NCI-H69 (cell line): ENCODE measurements around the gene DEF6.
"Not testable (repeated sequence)": the region's sequence is repeated elsewhere in the genome, so short reads cannot be mapped to it uniquely, and the experiment has no call there.

Experiments
- DNase-seq: peaks from one replicate; lab custom pipeline; 2025; lab: John Stamatoyannopoulos, UW

The DEF6 gene

DNA sequence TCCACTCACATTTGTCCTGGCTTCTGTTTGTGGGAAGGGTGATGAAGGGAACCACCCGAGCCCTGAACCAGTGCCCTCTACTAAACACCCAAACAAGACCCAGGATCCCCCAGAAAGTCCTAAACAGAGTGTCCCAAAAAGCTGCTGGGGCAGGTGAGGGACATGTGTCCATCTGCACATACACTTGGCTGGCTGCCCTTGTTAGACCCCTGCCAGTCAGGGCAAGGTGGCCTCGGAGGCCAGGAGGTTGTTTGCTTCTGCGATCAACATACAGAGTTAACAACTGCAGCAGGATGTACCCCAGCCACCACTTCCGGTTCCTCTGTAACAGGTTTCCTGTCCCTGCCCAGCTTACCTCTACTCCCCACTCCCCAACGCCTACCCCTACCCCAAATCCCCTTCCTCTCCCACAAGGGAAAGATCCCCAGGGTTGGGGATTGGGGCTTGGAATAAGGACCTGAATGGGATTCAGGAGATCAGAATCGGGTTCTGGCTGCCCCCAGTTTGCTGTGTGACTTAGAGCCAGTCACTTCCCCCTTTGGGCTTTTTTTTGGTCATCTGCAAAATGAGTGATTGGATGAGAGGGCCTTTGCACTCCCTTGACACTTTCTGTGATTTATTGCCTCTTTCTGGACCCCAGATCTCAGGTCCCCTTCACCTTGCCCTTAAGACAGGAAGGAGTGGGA lies 13.9 kb downstream of the DEF6 start:
- DNase-seq, result no peak

DNA sequence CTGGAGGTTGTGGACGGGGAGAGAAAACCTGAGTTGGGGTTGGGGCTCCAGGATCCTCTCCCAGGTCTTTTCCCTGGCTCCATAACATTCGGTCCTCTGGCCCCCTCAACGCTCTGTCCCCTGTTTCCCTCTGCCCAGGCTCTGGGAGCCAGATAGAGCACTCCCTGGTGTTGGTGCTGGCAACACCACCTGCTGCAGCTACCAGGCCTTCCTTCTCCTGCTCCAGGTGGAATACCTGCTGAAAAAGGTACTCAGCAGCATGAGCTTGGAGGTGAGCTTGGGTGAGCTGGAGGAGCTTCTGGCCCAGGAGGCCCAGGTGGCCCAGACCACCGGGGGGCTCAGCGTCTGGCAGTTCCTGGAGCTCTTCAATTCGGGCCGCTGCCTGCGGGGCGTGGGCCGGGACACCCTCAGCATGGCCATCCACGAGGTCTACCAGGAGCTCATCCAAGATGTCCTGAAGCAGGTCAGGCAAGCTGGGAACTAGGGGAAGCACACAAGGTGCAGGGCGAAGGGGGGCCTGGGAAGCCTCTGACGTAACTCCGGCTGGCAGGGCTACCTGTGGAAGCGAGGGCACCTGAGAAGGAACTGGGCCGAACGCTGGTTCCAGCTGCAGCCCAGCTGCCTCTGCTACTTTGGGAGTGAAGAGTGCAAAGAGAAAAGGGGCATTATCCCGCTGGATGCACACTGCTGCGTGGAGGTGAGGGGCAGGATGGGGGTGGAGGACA lies 14.6 kb downstream of the DEF6 start:
- DNase-seq, result no peak

DNA sequence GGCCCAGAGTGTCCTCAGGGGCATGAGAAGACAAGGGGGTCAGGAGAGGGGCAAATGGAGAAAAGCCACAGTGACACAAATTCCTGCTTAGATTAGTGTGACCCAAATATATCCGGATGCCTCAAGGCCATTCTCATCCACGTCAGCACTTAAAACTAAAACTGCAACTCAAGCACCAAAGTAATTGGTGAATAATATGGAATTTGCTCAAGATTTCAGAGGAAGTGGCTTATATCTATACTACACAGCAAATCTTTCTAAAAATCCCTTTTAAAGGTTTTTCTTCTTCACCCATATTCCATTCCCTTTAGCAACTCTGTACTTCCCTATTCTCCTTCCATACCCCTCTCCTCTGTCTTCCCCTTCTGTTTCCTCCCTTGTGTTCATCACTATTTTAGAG lies 15.2 kb downstream of the DEF6 start:
- no peak for DNase-seq

DNA sequence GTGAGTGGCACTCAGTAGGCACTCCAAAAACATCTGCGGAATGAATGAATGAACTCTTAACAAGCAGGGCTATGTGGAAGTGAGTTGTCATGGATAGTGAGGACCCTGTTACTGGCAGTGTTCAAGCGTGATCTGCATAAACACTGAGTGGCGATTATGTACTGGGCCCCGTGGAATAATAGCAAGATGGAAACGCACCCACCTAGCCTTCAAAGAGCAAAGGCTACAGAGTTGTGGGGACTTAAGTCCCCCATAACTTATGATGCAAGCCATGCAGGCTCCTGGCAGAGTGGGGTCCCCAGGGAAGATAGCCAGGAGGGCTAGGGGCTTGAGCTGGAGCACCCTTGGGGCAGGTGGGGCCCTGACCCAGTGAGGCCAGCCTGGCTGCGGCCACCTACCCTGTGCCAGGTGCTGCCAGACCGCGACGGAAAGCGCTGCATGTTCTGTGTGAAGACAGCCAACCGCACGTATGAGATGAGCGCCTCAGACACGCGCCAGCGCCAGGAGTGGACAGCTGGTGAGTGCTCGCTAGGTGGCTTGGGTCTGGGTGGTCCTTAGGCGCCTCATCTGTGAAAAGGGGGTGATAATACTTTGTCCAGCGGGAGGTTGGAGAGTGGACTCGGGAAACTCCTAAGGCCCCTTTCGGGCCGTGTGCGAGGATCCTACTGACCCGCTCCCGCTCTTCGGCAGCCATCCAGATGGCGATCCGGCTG lies 20.0 kb downstream of the DEF6 start:
- DNase-seq, result peak; percentile 74

DNA sequence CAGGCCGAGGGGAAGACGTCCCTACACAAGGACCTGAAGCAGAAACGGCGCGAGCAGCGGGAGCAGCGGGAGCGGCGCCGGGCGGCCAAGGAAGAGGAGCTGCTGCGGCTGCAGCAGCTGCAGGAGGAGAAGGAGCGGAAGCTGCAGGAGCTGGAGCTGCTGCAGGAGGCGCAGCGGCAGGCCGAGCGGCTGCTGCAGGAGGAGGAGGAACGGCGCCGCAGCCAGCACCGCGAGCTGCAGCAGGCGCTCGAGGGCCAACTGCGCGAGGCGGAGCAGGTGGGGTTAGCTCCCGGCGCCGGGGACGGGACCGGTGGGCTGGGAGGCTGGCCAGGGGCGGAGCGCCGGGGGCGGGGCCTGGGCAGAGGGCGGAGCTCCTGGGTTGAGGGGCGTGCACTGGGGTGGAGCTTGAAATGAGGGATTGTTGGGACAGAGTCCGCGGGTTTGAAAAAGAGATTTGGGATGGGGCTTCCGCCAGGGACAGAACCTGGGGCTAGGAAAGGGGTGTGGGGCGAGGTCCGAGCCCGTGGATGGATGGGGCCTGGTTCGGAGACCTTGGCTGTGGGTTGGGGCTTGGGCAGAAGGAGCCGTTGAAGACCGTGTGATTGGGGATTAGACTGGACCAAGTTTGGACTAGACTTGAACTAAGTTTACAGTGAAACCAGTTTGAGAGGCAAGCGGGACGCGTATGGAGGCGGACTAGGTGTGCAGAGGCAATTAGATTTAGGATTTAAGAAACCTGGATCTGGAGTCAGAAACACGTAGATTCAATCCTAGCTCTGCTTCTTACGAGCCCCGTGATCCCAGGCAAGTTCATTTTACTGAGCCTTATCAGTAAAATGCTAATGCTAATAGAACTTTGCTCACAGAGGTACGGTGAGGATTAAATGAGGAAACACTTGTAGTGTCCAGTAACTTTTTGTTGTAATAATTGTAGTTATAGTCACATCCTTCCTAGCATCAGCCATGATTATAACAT lies 20.9 kb downstream of the DEF6 start:
- peak; percentile 95 for DNase-seq

DNA sequence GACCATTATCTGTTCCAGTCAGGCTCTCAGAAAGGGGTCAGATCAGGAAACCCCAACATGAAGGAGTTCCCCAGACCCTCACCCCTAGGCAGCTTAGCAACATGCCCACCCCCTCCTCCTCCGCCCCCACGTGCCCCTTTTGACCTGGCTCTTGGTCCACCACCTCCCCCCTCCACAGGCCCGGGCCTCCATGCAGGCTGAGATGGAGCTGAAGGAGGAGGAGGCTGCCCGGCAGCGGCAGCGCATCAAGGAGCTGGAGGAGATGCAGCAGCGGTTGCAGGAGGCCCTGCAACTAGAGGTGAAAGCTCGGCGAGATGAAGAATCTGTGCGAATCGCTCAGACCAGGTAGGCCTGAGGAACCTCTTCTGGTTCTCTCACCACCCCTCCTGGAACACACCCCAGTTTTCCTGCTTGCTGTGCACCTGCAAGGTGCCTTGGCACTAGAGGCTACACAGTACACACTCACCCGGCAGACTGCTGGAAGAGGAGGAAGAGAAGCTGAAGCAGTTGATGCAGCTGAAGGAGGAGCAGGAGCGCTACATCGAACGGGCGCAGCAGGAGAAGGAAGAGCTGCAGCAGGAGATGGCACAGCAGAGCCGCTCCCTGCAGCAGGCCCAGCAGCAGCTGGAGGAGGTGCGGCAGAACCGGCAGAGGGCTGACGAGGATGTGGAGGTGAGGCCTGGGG lies 21.9 kb downstream of the DEF6 start:
- DNase-seq, result no peak

DNA sequence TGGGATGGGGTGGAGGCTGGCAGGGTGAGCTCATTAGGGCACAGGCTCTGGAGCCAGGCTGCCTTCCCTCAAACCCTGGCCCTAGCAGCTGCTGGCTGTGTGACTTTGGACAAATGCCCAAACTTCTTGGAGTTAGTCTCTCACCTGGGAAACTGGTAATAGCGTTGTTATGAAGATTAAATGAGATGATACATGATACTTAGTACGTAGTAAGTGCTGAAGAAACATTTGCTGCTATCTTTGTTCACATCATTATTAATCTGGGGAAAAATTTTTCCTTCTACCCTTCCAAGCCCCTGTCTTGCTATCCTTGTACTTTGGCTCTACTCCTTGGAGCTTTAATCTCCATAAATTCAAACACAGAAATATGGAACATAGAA lies 22.4 kb downstream of the DEF6 start:
- DNase-seq, result peak; percentile 39

DNA sequence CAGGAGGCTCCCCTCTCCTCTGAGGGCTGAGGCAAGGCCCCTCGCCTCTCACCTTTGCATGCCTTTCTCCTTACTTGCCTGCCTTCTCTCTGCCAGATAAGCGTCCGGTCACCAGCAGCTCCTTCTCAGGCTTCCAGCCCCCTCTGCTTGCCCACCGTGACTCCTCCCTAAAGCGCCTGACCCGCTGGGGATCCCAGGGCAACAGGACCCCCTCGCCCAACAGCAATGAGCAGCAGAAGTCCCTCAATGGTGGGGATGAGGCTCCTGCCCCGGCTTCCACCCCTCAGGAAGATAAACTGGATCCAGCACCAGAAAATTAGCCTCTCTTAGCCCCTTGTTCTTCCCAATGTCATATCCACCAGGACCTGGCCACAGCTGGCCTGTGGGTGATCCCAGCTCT lies 23.5 kb downstream of the DEF6 start:
- no peak for DNase-seq

DNA sequence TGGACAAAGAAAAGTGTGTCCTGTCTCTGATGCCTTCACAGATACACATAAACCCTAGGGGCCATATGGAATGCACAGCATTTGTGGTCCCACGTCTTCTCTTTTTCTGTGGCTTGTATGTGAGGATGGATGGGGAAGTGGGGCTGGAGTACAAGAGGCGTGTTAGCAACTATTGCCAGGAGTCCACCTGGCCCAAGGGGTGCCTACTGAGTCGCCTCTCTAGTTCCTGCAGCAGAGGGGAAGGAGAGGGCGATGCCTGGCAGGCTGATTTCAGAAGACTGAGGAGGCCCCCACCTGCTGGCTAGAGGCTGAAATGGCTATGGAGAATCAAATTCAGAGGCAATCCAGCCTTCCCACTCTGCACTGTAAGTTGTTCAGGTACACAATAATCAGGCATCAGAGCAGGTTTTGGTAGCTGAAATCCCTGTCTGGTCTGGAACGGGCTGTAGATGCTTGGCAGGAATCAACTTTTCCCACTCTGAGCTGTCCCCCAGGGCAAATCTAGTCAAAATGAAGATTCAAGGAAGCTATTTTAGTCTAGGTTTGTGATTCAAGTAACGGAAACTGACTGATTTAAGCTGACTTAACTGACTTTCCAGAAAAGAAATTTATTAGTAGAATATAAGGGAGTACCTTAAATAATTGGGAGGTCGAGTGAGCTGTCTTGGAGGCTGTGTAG lies 29.9 kb downstream of the DEF6 start:
- DNase-seq, result peak; percentile 76

DNA sequence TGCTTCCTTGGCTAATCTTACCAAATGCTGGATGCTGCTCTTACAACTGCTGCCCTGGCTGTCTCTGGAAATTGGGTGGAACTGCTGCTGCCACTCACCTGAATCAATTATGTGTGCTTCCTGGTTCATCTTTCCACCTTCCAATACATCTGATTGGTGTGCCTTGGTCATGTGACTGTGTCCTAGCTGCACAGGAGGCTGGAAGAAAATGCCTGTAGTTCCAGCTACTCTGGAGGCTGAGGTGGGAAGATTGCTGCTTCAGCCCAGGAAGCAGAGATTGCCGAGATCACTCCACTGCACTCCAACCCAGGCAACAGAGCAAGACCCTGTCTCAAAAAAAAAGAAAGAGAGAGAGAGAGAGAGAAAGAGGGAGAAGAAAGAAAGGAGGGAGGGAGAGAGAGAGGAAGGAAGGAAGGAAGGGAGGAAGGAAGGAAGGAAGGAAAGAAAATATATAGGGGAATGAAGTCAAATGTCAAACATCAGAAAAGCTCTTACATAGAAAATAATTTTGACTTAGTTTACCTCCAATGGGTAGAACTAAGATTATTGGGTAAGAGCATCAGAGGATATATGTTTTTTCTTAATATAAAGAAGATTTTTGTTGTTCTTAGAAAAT lies 30.6 kb downstream of the DEF6 start:
- no peak for DNase-seq

DNA sequence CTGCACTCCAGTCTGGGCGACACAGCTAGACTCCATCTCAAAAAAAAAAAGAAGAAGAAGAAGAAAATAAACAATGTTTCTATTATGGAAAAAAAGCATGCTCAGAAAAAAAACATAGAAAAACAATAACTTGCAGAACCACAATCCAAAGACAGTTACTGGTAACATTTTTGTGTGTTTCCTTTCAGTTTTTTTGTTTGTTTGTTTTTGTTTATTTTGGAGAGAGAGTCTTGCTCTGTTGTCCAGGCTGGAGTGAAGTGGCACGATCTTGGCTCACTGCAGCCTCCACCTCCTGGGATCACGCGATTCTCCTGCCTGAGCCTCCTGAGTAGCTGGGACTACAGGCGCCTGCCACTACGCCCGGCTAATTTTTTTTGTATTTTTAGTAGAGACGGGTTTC lies 31.3 kb downstream of the DEF6 start:
- DNase-seq, result not testable (repeated sequence)

DNA sequence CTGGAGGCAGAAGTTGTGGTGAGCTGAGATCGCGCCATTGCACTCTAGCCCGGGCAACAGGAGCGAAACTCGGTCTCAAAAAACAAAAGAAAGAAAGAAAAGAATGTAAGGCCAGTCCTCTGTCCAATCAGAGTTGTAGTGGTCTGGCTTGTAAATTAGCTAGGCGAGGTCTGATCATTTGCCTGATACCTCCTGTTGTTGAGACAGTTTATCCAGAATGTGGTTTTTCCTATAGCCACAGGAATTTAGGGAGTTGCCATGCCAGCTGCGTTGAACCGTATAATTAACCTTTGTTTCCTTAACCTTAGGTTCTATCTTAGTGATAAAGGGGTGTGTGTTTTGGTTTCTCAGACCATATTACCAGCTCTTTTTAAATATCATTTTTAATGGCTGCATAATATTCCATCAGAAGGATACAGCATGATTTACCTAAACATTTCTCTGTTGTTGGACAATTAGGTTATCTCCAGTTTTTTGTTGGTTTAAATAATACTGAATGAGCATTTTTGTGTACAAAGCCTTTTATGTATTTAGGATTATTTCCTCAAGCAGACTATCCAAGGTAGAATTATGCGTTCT lies 33.0 kb downstream of the DEF6 start:
- DNase-seq, result no peak

DNA sequence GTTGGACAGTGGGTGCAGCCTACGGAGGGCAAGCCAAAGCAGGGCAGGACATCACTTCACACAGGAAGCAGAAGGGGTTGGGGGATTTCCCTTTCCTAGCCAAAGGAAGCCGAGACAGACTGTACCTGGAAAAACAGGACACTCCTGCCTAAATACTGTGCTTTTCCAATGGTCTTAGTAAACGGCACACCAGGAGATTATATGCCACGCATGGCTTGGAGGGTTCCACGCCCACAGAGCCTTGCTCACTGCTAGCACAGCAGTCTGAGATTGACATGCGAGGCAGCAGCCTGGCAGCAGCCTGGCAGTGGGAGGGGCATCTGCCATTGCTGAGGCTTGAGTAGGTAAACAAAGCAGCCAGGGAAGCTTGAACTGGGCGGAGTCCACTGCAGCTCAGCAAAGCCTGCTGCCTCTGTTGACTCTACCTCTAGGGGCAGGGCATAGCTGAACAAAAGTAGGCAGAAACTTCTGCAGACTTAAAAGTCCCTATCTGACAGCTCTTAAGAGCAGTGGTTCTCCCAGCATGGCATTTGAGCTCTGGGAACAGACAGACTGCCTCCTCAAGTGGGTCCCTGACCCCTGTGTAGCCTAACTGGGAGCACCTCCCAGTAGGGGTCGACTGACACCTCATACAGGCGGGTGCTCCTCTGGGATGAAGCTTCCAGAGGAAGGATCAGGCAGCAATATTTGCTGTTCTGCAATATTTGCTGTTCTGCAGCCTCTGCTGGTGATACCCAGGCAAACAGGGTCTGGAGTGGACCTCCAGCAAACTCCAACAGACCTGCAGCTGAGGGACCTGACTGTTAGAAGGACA lies 34.7 kb downstream of the DEF6 start:
- DNase-seq, result peak; percentile 91

DNA sequence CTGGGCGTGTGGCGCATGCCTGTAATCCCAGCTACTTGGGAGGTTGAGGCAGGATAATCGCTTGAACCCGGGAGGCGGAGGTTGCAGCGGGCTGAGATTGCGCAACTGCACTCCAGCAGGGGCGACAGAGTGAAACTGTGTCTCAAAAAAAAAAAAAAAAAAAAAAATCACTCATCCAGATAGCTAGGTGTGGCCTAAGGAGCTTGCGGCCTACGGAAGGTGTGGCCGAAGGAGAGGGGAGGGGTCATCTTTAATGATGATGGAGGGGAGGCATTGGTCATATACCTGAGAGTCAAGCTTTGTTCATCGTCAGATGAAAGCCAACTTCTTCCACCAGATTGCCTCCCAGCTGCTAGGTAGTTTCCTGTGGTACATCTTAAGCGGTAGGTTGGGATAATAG lies 43.9 kb downstream of the DEF6 start:
- DNase-seq, result no peak

DNA sequence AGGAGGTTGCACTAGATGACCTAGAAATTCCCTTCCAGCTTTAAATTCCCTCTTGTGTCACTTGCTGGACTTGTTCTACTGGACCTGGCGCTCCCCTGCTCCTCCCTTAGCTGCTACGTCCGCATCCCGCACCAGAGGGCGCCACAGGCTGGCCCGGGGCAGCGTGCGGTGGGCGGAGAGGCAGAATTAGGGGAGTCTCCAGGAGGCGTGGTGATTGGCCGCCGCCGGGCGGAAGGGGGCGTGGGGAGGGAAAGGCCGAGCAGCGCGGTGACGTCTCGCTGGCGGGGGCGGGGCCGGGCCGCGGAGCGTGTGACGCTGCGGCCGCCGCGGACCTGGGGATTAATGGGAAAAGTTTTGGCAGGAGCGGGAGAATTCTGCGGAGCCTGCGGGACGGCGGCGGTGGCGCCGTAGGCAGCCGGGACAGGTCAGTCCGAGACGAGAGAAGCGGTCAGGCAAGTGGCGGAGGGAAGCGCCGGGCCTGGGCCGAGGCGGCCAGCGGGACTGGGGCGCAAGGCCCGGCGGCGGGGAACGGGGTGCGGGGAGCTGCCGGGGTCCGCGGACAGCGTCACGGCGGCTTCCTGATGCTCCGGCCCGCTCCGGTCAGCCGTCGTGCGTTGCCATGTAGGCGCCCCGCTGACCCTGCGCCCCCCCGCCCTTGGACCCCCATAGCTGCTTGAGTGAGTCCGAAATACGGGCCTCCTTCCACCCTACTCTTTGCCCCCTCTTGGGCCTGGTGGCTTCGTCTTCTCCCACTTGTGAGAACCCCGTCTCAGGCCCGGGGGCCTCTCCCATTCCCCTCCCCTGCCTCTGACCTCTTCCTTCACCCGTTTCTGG lies 44.9 kb downstream of the DEF6 start, which contains the start of gene PPARD:
PPARD (plus strand) TSS at position 301 of the 834 bp plus-strand sequence. CDS start 68,530 bp downstream, outside the sequence.
- peak; percentile 97 for DNase-seq

DNA sequence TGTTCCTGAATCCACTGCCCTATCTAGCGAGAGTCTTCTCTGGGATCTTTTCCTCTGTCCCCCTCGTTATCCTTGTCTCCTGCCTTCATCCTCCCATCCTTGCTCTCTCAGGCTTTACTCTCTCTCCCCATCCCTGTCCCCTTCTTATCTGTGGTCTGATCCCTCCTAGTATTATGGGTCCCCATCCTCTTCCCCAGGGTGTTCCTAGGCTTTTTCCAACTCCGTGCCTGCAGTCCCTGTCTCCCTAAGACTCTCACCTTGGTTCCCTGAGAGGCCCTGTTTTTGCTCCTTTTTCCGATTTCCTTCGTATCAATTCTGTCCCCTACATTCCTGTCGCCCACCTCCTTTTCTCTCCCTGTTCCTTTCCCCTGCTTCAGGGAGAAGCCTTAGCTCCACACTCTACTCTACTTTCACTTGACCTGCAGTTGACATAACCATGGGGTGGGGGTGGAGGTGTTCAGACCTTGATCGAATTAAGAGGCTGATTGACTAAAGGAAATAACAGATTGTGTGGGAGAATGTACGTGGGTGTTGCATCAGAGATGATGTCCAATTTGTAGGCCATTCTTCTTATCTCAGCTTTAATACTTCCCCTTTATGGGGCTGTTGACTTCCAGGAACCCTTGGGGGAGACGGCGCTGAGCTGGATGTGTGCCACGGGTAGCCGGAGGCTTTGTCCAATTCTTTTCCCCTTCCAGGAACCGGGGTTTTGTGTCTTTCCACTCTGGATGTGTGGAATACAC lies 45.6 kb downstream of the DEF6 start:
- no peak for DNase-seq

DNA sequence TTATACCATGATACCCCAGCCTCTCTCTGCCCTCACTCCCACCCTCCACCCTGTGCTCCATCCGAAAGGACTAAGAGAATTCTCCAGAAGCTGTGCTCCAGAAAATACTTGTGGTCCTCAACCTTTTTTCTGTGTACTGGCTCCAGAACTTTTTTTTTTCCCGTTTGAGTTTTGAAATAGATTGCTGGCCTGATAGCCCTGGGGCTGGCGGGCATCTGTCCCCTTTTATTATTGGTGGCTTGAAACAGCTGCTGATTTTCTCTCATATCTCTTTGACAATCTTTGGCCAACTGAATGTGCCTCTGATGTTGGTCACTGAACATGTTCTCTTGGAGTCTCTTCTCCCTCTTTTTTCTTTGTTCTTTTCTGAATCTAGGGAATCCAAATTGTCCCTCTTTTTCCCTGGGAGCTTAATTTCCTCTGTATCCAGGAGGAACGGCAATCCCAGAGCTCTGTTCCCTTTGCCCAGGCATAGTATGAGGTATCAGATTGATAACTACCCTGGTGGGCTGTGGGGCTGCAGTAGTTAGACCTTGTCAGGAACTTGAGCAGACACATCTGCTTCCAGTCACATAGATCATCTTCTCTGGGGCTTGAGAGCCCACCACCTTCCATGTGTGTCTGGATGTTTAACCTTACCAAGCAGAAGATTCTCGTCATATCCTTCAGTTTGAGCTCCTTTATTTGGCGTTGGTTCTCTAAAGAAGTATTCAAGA lies 46.4 kb downstream of the DEF6 start:
- DNase-seq, result no peak
